Activated gamma-delta T cell (primary cell): ENCODE results near the gene FAM193A.
"Not testable (repeated sequence)": the region's sequence is repeated elsewhere in the genome, so short reads cannot be mapped to it uniquely, and the experiment has no call there.

Experiments
- DNase-seq: peaks from one replicate; lab custom pipeline; 2025; lab: John Stamatoyannopoulos, UW

The FAM193A gene

GRCh38 chr4:2608291-2608690, 71.8 kb downstream of the FAM193A start:
- DNase-seq, result no peak

DNA sequence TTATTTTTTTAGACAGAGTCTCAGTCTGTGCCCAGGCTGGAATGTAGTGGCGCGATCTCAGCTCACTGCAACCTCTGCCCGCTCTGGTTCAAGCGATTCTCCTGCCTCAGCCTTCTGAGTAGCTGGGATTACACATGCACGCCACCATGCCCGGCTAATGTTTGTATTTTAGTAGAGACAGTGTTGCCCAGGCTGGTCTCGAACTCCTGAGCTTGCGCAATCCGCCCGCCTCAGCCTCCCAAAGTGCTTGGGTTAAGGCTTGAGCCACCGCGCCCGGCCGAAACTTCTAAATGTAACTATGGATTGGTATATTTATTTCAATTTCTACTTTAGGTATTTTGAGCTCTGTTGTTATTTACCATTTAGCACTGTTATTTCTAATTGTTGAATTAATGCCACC, 79.4 kb downstream of the FAM193A start:
- no peak for DNase-seq

DNA sequence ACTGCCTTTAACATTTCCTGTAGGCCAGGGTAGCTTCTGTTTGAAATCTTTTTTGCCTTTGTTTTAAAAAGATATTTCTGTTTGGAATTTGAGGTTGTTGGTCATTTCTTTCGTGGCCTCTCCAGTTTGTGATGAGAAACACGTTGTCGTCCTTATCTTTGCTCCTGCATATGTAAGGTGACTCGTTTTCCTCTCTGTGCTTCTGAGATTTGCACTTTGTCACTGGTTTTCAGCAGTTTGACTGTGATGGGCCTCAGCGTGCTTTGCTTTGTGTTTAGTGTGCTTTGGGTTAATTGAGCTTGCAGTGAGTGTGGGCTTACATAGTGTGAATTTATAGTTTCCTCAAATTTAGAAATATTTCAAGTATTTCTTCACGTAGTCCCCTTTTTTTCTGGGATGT, 81.5 kb downstream of the FAM193A start:
- no peak for DNase-seq

DNA sequence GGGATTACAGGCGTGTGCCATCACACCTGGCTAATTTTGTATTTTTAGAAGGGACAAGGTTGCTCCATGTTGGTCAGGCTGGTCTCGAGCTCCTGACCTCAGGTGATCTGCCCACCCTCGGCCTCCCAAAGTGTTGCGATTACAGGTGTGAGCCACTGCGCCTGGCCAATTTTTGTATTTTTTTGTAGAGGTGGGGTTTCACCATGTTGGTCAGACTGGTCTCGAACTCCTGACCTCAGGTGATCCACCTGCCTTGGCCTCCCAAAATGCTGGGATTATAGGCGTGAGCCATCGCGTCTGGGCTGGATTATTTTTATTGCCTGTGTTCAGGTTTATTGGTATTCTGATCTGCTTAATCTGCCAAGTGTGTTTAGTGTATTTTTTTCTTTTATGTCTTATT, 82.3 kb downstream of the FAM193A start:
- not testable (repeated sequence) for DNase-seq

- DNase-seq, result no peak
Measured at GRCh38 chr4:2619459-2619858, 83.0 kb downstream of the FAM193A start.

- no peak for DNase-seq
Measured at GRCh38 chr4:2621419-2621818, 85.0 kb downstream of the FAM193A start.

GRCh38 chr4:2623442-2623841, 87.0 kb downstream of the FAM193A start:
- DNase-seq, result no peak

DNA sequence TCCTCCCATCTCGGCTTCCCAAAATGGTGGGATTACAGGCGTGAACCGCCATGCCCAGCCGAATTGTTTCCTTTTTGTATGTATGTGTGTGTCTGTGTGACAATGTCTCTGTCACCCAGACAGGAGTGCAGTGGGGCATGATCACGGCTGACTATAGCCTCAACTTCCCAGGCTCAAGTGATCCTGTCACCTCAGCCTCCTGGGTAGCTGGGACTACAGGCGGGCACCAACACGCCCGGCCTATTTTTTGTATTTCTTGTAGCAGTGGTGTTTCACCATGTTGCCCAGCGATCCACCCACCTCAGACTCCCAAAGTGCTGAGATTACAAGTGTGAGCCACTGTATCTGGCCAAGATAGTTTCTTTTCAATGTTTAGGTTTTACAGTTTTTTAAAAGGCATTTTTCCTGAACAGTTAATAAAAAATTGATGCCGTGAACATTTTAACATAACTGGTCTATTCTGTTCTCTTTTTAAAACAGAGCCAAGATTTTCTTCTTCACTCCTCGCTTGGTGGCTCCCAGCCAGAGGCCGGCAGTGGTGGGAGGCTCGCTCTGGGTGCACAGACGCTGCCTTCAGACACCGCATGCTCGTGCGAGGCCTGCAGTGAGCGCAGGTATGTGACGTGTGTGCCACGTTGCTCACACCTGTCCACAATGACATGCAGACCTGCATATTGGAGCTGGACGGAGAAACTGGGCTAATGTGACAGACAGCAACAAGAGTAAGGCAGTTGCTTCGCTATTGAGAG, 88.5 kb downstream of the FAM193A start:
- no peak for DNase-seq

GRCh38 chr4:2626231-2626630, 89.8 kb downstream of the FAM193A start:
- no peak for DNase-seq

DNA sequence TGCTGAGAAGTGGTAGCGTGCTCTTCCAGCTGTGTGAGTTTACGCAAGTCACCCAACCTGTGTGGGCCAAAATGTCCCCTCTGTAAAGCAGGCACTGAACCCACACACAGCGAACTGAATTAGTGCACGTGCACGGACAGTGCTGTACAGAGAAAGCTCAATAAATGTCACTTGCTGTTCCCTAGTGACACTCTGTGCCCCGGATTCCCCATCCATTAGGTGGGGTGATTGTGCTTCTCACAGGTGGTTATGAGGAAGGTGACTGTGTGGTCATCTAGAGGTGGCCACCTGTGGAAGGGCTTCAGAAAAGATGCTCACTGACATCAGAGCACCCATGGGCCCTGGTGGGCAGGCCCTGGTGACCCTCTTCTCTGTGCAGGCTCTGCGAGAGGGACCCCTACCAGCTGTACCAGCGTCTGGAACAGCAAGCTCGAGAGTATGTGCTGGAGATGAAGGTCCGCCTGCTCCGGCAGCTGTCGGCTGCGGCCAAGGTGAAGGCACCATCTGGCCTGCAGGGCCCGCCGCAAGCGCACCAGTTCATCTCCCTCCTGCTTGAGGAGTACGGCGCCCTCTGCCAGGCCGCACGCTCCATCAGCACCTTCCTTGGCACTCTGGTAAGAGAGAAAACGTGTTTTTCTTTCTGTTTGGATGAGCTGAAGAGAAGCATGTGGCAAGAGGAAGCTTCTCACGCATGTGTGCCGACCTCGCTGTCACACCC, 94.3 kb downstream of the FAM193A start:
- no peak for DNase-seq

- DNase-seq, result no peak
Measured at GRCh38 chr4:2634014-2634413, 97.6 kb downstream of the FAM193A start.

GRCh38 chr4:2636331-2636730, 99.9 kb downstream of the FAM193A start:
- DNase-seq, result no peak

DNA sequence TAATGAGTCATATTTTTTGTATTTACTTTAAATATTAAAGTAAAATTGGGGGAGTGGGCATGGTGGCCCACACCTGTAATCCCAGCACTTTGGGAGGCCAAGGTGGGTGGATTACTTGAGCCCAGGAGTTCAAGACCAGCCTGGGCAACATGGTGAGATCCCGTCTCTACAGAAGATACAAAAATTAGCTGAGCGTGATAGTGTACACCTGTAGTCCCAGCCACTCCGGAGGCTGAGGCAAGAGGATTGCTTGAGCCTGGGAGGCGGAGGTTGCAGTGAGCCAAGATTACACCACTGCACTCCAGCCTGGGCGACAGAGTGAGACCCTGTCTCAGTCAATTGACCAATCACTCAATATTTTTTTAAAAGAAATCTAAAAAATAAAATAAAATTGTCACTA, 100.5 kb downstream of the FAM193A start:
- DNase-seq, result not testable (repeated sequence)

GRCh38 chr4:2637956-2638552, 101.6 kb downstream of the FAM193A start:
- no peak for DNase-seq

DNA sequence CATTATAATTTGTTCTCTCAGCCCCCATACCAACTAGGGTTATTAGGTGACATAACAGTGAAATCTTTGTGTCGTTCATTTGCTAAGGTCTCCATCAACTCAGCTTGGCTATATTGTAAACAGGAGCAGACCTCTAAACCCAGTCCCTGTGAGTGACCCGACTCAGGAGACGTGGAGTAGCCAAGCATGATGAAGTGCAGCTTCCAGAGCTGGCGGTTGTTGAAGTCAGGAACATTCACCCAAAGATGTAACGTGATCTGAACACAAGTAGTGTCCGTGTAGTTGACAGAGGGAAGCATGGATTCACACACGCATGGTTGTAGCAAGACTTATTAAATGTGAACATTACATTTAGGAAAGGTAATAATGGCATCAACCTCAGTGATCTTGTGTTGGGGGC, 102.3 kb downstream of the FAM193A start:
- DNase-seq, result no peak

GRCh38 chr4:2642968-2643367, 106.5 kb downstream of the FAM193A start:
- no peak for DNase-seq

DNA sequence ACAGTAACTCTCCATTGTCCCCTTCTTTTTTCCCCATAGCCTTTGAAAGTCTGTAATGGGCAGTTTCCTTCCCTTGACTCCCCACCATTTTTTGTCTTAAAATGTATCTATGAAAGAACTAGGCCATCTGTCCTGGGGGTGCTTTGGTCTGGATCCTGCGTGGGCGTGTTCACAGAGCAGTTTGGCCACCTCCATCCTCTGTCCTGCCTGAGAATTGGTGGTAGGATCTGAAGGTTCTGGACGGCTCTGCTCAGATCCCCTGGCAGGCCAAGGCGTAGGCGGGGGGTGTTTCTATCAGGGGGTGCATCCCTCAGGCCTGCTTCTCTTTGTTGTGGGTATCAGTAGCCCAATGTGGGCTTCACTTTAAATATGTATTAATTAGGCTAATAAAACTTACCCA, 107.1 kb downstream of the FAM193A start:
- DNase-seq, result no peak

DNA sequence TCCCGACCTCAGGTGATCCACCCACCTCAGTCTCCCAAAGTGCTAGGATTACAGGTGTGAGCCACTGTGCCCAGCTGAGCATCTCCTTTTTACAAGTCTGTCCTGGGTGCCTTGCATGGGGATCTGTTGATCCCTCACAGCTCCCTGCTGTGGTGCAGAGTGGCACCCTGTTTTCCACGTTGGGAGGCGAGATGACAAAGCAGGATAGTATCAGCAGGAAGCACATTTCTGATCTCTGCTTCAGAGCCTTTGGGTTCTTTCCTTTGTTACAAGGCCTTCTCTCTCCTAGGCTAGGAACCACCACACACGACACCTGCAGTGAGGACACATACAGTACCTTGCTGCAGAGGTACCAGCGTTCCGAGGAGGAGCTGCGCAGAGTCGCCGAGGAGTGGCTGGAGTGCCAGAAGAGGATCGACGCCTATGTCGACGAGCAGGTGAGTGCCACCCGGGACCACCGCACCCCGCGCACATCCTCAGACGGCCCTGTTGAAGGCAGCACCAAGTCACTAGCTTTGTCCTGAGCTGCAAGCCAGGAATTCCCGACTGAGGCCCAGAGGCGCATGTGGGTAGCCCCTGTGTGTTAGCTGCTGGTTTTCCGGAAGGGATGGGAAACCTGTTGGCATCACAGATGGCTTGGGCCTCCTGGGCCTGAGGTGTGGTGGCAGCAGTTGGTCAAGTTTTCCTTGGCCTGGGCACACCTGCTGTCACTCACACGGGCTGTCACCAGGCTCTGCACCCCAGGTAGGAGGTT, 110.1 kb downstream of the FAM193A start:
- no peak for DNase-seq

- no peak for DNase-seq
Measured at GRCh38 chr4:2647403-2648158, 111.1 kb downstream of the FAM193A start.

GRCh38 chr4:2648159-2648814, 111.8 kb downstream of the FAM193A start:
- DNase-seq, result no peak

- no peak for DNase-seq
Measured at GRCh38 chr4:2649604-2650114, 113.2 kb downstream of the FAM193A start.
